Testis (tissue), 3 donors: ENCODE results near the gene IL1RL2. TPM values are rescaled to one million over a fixed set of nuclear protein-coding genes. Genes with fewer than 3 reads are reported as not detected.

ENCODE experiments used
- DNase-seq: peaks from one replicate; pipeline ENCODE4 v3.0.0-alpha.2; 2019
- H3K27ac ChIP-seq, 2 donors: fragments of 200-600 bp; sonication (generic); one replicate each; pipeline ENCODE4 v1.5.1; 2019
- H3K27me3 ChIP-seq: fragments of 200-600 bp; sonication (generic); one replicate; pipeline ENCODE4 v1.5.1; 2019
- H3K36me3 ChIP-seq: fragments of 200-600 bp; sonication (generic); one replicate; pipeline ENCODE4 v1.5.1; 2017; ENCODE audit warnings: low read depth; ENCODE audit errors: missing control alignments
- H3K4me1 ChIP-seq: fragments of 200-600 bp; sonication (generic); one replicate; pipeline ENCODE4 v1.5.1; 2019
- H3K4me3 ChIP-seq, 2 donors: fragments of 200-600 bp; sonication (generic); one replicate each; pipeline ENCODE4 v1.5.1; 2017 to 2019
- H3K9me3 ChIP-seq: fragments of 200-600 bp; sonication (generic); one replicate; pipeline ENCODE4 v1.5.1; 2017
- CTCF ChIP-seq, 3 experiments: fragments of 450-650 bp in 2 of 3; fragments of 200-600 bp in 1 of 3; sonication (generic) in 1 of 3; IDR thresholded peaks; one replicate each; pipeline ENCODE4 v1.5.1; 2016 to 2019; ENCODE audit warnings: antibody characterized with exemption in 3 of 3, mild to moderate bottlenecking in 2 of 3, moderate library complexity in 1 of 3
- POLR2A ChIP-seq: fragments of 450-650 bp; IDR thresholded peaks from one replicate; pipeline ENCODE4 v1.6.1; 2017; ENCODE audit warnings: antibody characterized with exemption, mild to moderate bottlenecking, moderate library complexity
- WGBS, 2 donors: methylation state at CpG; one replicate each; pipeline ENCODE4 v1.1.5; 2018; 5-methylcytosine and 5-hydroxymethylcytosine counted together
- intact Hi-C: fragments of 100-400 bp; cut with DNase I; formaldehyde crosslinking; loops from one replicate; pipeline ENCODE4 v1.15.1; 2023; ENCODE audit warnings: low total_unique reads
- polyA plus RNA-seq: library from polyadenylated mRNA; stranded (reverse); fragments of 350-450 nt; fragmentation: Illumina TruSeq; extraction: RNeasy Lipid Tissue Mini Kit (QIAGEN cat#74804); gene quantifications from one replicate; pipeline ENCODE4 v1.2.3, GENCODE V29; 2014; ENCODE audit warnings: low read depth, low replicate concordance; ENCODE audit not compliant: insufficient read depth
- total RNA-seq, 2 donors: library from RNA; depleted of rRNA; stranded (reverse); fragments of >200 nt; gene quantifications; one replicate each; pipeline ENCODE4 v1.2.3, GENCODE V29; 2016

The IL1RL2 gene
- total and polyA plus RNA-seq, 3 donors from 2014 or later, result 0.24 to 0.38 (median 0.31) TPM

- no peaks in the 10 kb centered on the region for H3K36me3 ChIP-seq
- intact Hi-C loops, result no loop called here
Observed at GRCh38 chr2:102217032-102217431, 30.2 kb downstream of the IL1RL2 start.

GRCh38 chr2:102224824-102225739 lies 38.3 kb downstream of the IL1RL2 start:
- Histone ChIP-seq H3K27ac (no peak overlapping the region), H3K27me3 (no peaks in the 10 kb centered on the region), H3K9me3 (no peaks in the 10 kb centered on the region), H3K4me3 (no peak overlapping the region), H3K36me3 (no peaks in the 10 kb centered on the region), H3K4me1 (peaks cover 21% of the 10 kb centered on the region)
- TF ChIP-seq CTCF (IDR thresholded peaks at IDR 0.05) (no peak), POLR2A (no peak)
- intact Hi-C loops, result no loop called here
- DNase-seq, result no peak
- WGBS, 2 donors, result 79 to 81% methylated on average over 8 of the region's 8 CpGs

More at GRCh38 chr2:102217032-102217431, 30.2 kb downstream of the IL1RL2 start:
- H3K27me3 ChIP-seq, result no peaks in the 10 kb centered on the region
- DNase-seq, result no peak
- no peaks in the 10 kb centered on the region for H3K9me3 ChIP-seq
- H3K4me1 ChIP-seq, result no peaks in the 10 kb centered on the region
- no peak overlapping the region for H3K4me3 ChIP-seq
- no peak for TF ChIP-seq CTCF (IDR thresholded peaks at IDR 0.05)
- TF ChIP-seq POLR2A, result no peak
- H3K27ac ChIP-seq, result no peak overlapping the region

GRCh38 chr2:102226171-102226570 lies 39.3 kb downstream of the IL1RL2 start:
- DNase-seq, result no peak
- H3K9me3 ChIP-seq, result no peaks in the 10 kb centered on the region
- intact Hi-C loops, result no loop called here
- H3K36me3 ChIP-seq, result no peaks in the 10 kb centered on the region
- peaks cover 21% of the 10 kb centered on the region for H3K4me1 ChIP-seq
- H3K27ac ChIP-seq, result peak overlapping the region; percentile 69 to 86
- H3K27me3 ChIP-seq, result no peaks in the 10 kb centered on the region
- H3K4me3 ChIP-seq, result no peak overlapping the region
- TF ChIP-seq POLR2A, result no peak
- no peak for TF ChIP-seq CTCF (IDR thresholded peaks at IDR 0.05)
- WGBS, 2 donors, result 83 to 91% methylated on average over 6 of the region's 6 CpGs

DNA sequence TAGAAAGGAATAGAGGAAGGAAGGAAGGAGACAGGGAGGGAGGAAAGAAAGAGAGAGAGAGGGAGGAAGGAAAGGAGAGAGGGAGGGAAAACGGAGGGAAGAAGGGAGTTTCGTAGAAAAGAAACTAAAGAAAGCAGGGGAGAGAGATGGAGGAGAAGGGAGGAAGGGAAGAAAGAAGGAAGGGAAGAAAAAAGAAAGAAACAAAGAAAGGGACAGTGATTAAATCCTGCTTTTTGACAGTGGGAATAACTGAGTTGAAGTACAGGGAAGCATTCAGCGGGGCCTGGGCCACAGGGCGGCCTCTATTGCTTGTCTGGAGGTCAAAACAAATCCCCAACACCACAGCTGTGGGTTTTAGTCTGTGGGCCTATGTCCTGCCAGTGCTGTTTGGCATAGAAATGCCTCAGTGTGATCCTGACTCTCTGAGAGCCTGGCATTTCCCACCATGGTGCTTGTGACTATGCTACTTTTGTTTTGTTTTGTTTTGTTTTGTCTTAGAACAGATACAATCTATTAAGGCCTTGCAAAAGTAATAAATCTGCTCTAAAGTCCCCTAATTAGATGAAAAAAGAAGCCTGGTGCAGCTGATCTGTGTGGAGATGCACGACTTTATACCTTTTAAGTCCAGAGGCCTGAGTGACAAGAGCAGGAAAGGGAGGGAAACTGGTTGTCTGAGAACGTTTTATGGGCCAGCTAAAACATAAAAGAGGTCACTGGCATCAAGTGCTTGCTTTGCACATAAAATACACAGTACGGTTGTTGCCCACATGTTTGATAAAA lies 40.0 kb downstream of the IL1RL2 start:
- H3K4me1 ChIP-seq, result peaks cover 21% of the 10 kb centered on the region
- H3K36me3 ChIP-seq, result no peaks in the 10 kb centered on the region
- no peaks in the 10 kb centered on the region for H3K27me3 ChIP-seq
- intact Hi-C loops, result no loop called here
- H3K9me3 ChIP-seq, result no peaks in the 10 kb centered on the region
- WGBS, 2 donors, result 58 to 72% methylated on average over 7 of the region's 7 CpGs
- DNase-seq, result no peak
- H3K27ac ChIP-seq, result peak overlapping the region; percentile 69 to 86
- H3K4me3 ChIP-seq, result no peak overlapping the region
- TF ChIP-seq POLR2A (no peak), CTCF (IDR thresholded peaks at IDR 0.05) (no peak)
